ENCODE data around the gene TTLL12.

TTLL12 gene

DNA sequence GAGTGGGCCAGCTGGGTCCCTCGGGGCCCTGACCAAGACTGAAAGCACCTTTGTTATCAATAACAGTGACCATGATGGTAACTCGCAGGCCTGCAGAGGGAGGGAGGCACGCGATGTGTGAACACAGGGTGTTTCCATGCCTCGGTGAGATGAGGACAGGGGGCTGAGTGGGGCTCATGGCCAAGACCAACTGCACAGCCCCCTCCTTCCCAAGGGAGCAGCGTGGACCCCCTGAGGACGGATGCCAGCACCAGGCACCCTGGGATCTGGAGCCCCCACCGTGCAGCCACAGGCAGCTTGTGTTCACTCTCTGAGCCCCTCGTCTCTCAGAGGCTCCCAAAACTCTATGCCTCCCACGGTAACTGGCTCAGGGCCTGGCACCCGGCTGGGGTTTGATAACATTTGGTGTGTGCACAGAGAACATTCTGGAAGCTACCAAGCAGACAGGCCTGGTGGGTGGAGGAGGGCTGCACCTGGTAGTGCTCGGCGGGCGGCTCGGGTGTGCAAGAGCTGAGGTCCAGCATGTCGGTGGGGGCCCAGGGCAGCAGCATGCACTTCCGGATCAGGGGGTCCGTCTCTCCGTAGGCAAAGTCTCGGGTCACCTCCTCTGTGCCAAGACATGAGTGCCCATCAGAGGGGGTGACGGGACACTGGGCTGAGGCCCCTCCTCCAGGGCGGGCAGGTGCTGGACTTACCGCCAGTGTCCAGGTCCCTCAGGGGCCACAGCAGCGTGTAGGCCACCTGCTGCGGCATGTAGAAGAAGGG lies 7.6 kb downstream of the TTLL12 start:
- intact Hi-C loops (cut with DNase I) = no loop called here
- peak in 1 of 10 donors; percentile 77 for DNase-seq

- peak in 1 of 10 donors; percentile 68 for DNase-seq
- intact Hi-C loops (cut with DNase I) = no loop called here
Measured at GRCh38 chr22:43177479-43177878, 9.5 kb downstream of the TTLL12 start.

DNA sequence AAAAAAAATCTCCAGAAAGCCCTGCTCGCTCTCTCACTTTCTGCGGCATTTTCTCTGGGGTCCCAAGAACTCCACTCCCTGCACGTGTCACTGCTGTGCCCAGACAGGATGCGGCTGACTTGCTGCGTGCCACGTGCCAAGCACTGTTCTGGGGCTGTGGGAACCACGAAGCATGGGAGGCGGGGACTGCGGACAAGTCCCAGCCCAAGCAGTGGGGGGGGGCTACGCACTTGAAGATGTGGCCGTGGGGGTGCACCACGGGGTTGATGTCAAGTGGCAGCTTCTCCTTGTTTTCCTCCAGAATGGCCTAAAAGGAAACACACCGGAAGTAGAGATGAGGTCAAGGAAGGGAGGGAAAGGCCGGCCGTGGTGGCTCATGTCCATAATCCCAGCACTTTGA lies 10.8 kb downstream of the TTLL12 start:
- intact Hi-C loops (cut with DNase I) = no loop called here
- DNase-seq = peak in 1 of 10 donors; percentile 70

GRCh38 chr22:43174941-43175531 lies 11.9 kb downstream of the TTLL12 start:
- intact Hi-C loops (cut with DNase I) = no loop called here
- peak in 1 of 10 donors; percentile 71 for DNase-seq

DNA sequence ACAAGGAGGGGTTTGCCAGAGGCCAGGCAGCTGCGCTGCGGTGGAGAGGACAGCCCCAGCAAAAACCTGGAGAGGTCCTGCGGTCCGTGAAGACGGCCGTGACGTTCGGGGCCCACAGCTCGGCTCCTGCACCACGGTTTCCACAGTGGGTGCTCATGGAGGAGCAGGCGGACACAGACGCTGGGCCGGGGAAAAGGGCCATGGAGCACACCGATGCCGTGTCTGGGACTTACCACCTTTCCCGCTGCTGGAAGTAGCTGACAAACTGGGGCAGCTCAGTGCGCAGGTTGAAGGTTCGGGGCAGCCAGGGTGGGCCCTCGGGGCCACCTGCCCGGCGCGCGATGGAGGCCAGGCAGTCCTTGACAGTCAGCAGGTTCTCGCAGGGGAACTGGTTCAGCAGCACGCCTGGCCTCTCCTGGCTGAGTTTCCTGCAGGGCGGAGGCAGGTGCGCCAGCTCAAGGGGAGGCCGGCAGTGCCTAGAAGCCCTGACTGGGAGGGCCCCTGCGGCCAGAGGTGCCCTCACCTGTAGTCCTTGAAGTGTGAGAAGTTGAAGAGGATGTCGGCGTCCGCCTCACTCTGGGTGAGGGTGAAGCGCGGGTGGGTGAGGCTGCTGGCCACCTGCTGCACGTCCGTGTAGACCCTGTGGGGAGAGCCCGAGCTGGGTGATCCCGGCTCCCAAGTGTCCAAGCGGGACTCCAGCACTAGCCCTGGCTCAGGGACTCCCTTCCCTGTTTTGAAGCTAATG lies 12.8 kb downstream of the TTLL12 start:
- peak in 1 of 10 donors; percentile 75 for DNase-seq
- intact Hi-C loops (cut with DNase I) = no loop called here

GRCh38 chr22:43173566-43173965 lies 13.4 kb downstream of the TTLL12 start:
- intact Hi-C loops (cut with DNase I) = no loop called here
- peak in 1 of 10 donors; percentile 79 for DNase-seq

- peak in 1 of 10 donors; percentile 70 for DNase-seq
- intact Hi-C loops (cut with DNase I) = no loop called here
Measured at GRCh38 chr22:43172191-43172590, 14.7 kb downstream of the TTLL12 start.

GRCh38 chr22:43171607-43172006 lies 15.3 kb downstream of the TTLL12 start:
- intact Hi-C loops (cut with DNase I) = no loop called here
- DNase-seq = peak in 1 of 10 donors; percentile 63

GRCh38 chr22:43171019-43171491 lies 15.9 kb downstream of the TTLL12 start:
- intact Hi-C loops (cut with DNase I) = no loop called here
- DNase-seq = peak in 1 of 10 donors; percentile 45

DNA sequence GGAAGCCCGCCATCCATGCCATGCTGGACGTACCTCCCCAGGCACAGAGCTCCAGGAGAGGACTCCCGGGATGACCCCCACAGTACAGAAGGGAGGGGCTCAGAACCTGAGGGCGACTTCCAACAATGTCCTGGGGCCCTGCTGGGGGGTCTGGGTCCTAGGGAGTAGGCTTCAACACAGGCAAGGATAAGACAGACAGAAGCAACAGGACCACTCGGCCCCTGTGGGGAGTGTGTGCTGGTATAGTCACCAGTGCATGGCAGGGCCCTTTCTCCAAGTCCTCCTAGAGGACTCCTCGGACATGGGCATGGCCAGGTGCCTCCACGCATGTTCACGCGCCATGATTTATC lies 16.8 kb downstream of the TTLL12 start:
- DNase-seq = peak in 1 of 10 donors; percentile 64

GRCh38 chr22:43169310-43170130 lies 17.4 kb downstream of the TTLL12 start:
- no peak for DNase-seq

More for the DNA sequence above, 16.8 kb downstream of the TTLL12 start:
- intact Hi-C loops (cut with DNase I) = no loop called here

DNA sequence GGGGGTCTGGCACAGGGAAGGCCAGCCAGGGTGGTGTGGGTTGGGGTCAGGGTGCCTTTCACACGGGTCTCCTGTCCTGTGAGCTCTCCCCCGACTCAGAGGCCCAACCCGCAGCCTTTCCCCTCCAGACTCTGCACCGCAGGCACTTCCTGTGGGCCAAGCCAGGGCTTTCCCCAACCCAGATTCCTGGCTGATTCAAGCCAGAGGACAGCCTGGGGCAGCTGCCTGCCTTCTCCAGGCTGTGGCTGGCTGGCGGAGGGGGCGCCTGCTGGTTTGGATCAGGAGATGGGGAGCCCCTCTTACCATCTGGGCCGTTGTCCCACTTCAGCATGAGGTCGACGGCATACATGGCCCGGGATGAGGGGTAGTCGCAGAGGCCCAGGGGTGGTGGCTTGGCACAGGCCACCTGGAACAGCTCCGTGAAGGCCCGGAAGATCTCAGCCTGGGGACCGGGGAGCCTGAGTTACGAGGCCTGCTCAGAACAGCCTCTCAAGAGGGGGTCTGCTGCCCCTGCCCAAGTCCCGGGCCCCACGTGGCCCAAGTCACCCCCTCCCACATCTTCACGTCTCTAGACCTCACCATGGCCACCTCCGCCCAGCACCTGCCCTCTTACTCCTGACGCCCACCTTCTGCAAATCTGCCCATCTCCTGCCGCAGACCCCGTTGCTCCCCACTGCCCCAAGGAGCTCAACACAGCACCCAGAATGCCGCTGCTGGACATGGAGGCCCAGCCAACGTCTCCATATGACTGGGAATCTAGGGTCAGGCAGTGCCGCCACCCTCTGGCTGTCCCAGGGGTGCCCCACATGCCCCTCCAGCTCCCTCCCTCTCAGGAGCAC lies 18.2 kb downstream of the TTLL12 start:
- intact Hi-C loops (cut with DNase I) = no loop called here
- no peak for DNase-seq

More at GRCh38 chr22:43169310-43170130, 17.4 kb downstream of the TTLL12 start:
- intact Hi-C loops (cut with DNase I) = no loop called here

GRCh38 chr22:43167001-43167589 lies 19.8 kb downstream of the TTLL12 start:
- intact Hi-C loops (cut with DNase I) = no loop called here

DNA sequence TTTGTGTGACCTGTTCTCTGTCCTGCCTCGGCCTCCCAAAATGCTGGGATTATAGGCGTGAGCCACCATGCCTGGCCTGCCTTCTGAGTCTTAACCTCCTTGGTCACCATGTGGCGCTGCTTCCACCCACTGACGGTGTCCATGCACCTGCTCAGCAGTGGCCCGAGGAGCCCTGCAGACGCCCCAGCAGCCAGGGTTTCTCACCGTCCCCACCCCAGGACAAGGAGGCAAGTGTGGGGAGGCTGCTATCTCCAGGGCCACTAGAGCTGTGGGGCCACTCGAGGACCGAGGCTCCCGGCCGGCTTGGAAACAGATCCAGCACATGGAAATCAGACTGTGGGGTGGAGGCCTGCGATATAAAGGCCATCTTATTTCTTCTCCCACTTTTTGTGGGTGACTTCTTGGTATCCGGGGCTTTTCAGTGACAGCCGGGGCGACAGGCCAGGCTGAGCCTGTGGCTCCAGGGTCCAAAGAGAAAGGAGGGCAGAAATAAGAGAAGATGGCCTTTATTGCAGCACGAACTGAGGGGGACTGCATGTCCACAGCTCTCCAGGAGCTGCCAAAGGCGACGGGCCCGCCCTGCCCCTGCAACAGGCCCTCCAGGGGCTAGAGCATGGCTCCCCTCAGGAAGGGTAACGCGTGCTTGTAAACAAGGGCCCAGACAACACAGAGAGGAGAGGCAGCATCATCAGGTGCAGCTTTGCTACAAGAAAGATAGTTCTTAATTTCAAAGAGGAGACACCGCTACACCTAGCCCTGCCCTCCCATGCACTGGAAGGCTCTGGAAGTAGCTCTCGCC lies 20.6 kb downstream of the TTLL12 start:
- intact Hi-C loops (cut with DNase I) = no loop called here
- no peak for DNase-seq

More at GRCh38 chr22:43167001-43167589, 19.8 kb downstream of the TTLL12 start:
- DNase-seq = no peak

DNA sequence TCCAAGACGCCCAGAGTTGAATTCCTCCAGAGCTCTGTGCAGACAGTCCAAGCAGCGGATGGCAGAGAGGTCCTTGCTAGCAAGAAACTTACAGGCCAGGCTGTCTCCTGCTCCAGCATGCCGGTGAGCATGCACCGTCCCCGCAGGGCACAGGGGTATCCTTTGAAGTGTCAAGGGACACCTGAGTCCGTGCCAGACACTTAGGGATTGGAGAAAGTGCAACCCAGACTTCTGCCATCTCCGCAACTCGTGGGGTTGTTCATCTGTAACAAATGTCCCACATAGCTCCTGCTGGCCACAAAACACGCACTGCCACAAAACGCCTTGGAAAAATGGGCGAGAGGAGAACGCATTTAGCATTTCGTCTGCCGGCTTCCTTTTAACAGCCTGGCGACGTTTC lies 22.3 kb downstream of the TTLL12 start:
- no peak for DNase-seq
- intact Hi-C loops (cut with DNase I) = no loop called here

- DNase-seq = no peak
Measured at GRCh38 chr22:43163241-43163795, 23.6 kb downstream of the TTLL12 start.

DNA sequence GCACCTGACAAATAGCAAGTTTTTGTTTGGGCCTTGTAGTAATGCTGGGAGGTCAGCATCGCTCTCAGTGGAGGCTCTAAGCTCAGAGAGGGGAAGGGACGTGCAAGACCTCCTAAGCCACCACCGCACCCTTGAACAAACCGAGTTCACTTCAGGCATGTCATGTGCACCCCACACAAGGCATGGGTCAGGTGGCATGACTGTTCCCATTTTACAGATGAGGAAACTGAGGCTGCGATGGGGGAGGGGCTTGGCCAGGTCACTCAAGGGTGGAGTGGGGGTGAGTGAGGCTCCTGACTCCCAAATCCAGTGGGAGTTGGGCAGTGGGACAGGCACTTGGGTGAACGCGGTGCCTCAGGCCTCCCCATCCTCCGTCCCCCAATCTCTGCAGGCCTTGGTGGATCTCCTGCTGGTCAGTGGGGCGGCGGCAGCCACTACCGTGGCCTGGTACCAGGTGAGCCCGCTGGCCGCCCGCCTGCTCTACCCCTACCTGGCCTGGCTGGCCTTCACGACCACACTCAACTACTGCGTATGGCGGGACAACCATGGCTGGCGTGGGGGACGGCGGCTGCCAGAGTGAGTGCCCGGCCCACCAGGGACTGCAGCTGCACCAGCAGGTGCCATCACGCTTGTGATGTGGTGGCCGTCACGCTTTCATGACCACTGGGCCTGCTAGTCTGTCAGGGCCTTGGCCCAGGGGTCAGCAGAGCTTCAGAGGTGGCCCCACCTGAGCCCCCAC lies 24.4 kb downstream of the TTLL12 start:
- intact Hi-C loops (cut with DNase I) = no loop called here
- DNase-seq = no peak

More at GRCh38 chr22:43163241-43163795, 23.6 kb downstream of the TTLL12 start:
- intact Hi-C loops (cut with DNase I) = no loop called here

Measured in posterior cingulate gyrus (tissue), 11 donors.